HepG2 (cell line): ENCODE measurements around the gene RBMXL2. TPM values are rescaled to one million over a fixed set of nuclear protein-coding genes. Genes with fewer than 3 reads are reported as not detected.

Source experiments
- ATAC-seq: fragments of 200-7000 bp; cut with Tn5 transposase; 3 replicates; pipeline ENCODE4 v1.9.1; 2020; ENCODE audit warnings: mild to moderate bottlenecking, moderate library complexity
- BruUV-seq: library from RNA; stranded (reverse); fragments of 400-500 nt; replicated peaks from 2 replicates; lab custom pipeline; 2021; lab: Mats Ljungman, UMichigan
- CTCF ChIA-PET: fragments of 300-600 bp; formaldehyde crosslinking; extraction: SDS; loops from one replicate; lab custom pipeline; 2021; ENCODE audit warnings: low total read pairs, inconsistent platforms, low intra/inter-chr PET ratio; lab: Yijun Ruan, JAX
- POLR2A ChIA-PET: fragments of 350-600 bp; sonication (Branson Sonifier 250); formaldehyde crosslinking; loops from one replicate; lab custom pipeline; 2020; ENCODE audit warnings: antibody characterized with exemption, inconsistent platforms; lab: Yijun Ruan, JAX
- DNase-seq: peaks from one replicate; pipeline ENCODE4 v3.0.0-alpha.2; 2015; ENCODE audit warnings: low spot score
- FAIRE-seq: peaks from 3 replicates; lab custom pipeline; 2011; peaks lifted over from hg19 to GRCh38; lab: Jason Lieb, UNC
- H2AFZ ChIP-seq: one replicate; pipeline ENCODE4 v1.6.1; 2011; ENCODE audit warnings: low read length, inconsistent platforms
- H3K27ac ChIP-seq: fragments of 300-600 bp; 3 replicates; pipeline ENCODE4 v1.8.0; 2011; ENCODE audit warnings: mixed run types, mild to moderate bottlenecking, mixed read lengths, low read length, inconsistent platforms; ENCODE audit not compliant: insufficient read depth; ENCODE audit errors: extremely low read length
- H3K27me3 ChIP-seq, 2 experiments: fragments of 200-600 bp in 1 of 2; 2 replicates in 1 of 2; 3 replicates in 1 of 2; pipeline versions ENCODE4 v1.6.0 to v1.8.0; 2011; ENCODE audit warnings: low read length in 2 of 2, mild to moderate bottlenecking in 2 of 2, moderate library complexity in 2 of 2, inconsistent platforms in 1 of 2; ENCODE audit not compliant: insufficient read depth in 2 of 2, control insufficient read depth in 1 of 2
- H3K36me3 ChIP-seq, 2 experiments: fragments of 200-600 bp in 1 of 2; replicated peaks in 1 of 2; 2 replicates in 1 of 2; 3 replicates in 1 of 2; pipeline versions ENCODE4 v1.5.1 to v1.8.0; 2011; ENCODE audit warnings: low read length in 2 of 2, inconsistent platforms in 1 of 2; ENCODE audit not compliant: insufficient read depth in 2 of 2, control insufficient read depth in 1 of 2
- H3K4me1 ChIP-seq: 2 replicates; pipeline ENCODE4 v1.5.1; 2012; ENCODE audit warnings: low read length, inconsistent platforms; ENCODE audit not compliant: insufficient read depth
- H3K4me2 ChIP-seq: 2 replicates; pipeline ENCODE4 v1.6.0; 2011; ENCODE audit warnings: low read depth, low read length, inconsistent platforms
- H3K4me3 ChIP-seq, 3 experiments: fragments of 200-600 bp in 1 of 3; sonication (generic), shearing (Covaris generic) in 1 of 3; replicated peaks in 1 of 3; 2 replicates each; pipeline ENCODE4 v1.5.1; 2011 to 2016; ENCODE audit warnings: low read length in 3 of 3, inconsistent platforms in 2 of 3, low read depth in 2 of 3, mild to moderate bottlenecking in 2 of 3, control low read depth in 1 of 3, mixed read lengths in 1 of 3; ENCODE audit not compliant: insufficient read depth in 1 of 3
- H3K79me2 ChIP-seq: one replicate; pipeline ENCODE4 v1.6.1; 2011; ENCODE audit warnings: low read length, inconsistent platforms; ENCODE audit not compliant: insufficient read depth
- H3K9ac ChIP-seq: 2 replicates; pipeline ENCODE4 v1.6.0; 2011; ENCODE audit warnings: mild to moderate bottlenecking, low read depth, low read length, inconsistent platforms; ENCODE audit not compliant: insufficient read depth
- H3K9me3 ChIP-seq: 2 replicates; pipeline ENCODE4 v1.5.1; 2012; ENCODE audit warnings: mild to moderate bottlenecking, low read length
- H4K20me1 ChIP-seq: 2 replicates; pipeline ENCODE4 v1.6.0; 2011; ENCODE audit warnings: inconsistent platforms, mild to moderate bottlenecking, low read length, moderate library complexity; ENCODE audit not compliant: insufficient read depth
- GABPB1 ChIP-seq: IDR thresholded peaks from 2 replicates; pipeline ENCODE4 v1.6.1; 2016; ENCODE audit warnings: mild to moderate bottlenecking, missing genetic modification reagents, moderate library complexity, missing compliant biosample characterization
- IRF2 ChIP-seq: IDR thresholded peaks from 2 replicates; pipeline ENCODE4 v1.6.1; 2018; ENCODE audit warnings: missing genetic modification reagents, missing compliant biosample characterization
- MAFG ChIP-seq: sonication (generic); formaldehyde crosslinking; IDR thresholded peaks from 2 replicates; pipeline ENCODE4 v1.5.1; 2020; ENCODE audit warnings: mild to moderate bottlenecking, missing genetic modification reagents
- MBD4 ChIP-seq: IDR thresholded peaks from 2 replicates; pipeline ENCODE4 v1.6.1; 2012; ENCODE audit warnings: low read length, inconsistent platforms, borderline replicate concordance
- NR1H2 ChIP-seq: sonication (generic); formaldehyde crosslinking; IDR thresholded peaks from 2 replicates; pipeline ENCODE4 v1.8.1; 2022; ENCODE audit warnings: low read depth, missing genetic modification reagents, borderline replicate concordance
- SOX13 ChIP-seq, 3 experiments: fragments of 450-650 bp in 1 of 3; sonication (generic) in 1 of 3; formaldehyde crosslinking in 1 of 3; IDR thresholded peaks in 2 of 3; conservative IDR thresholded peaks in 1 of 3; 2 replicates each; pipeline versions ENCODE4 v1.5.0 to v1.6.1; 2016 to 2020; ENCODE audit warnings: antibody characterized with exemption in 1 of 3, mild to moderate bottlenecking in 1 of 3, missing compliant biosample characterization in 1 of 3, missing genetic modification reagents in 1 of 3, moderate library complexity in 1 of 3
- SP1 ChIP-seq, 2 experiments: fragments of 450-650 bp in 1 of 2; sonication (generic) in 1 of 2; formaldehyde crosslinking in 1 of 2; IDR thresholded peaks; 2 replicates each; pipeline versions ENCODE4 v1.4.0 to v1.6.1; 2016 to 2020; ENCODE audit warnings: missing genetic modification reagents in 1 of 2
- ZNF446 ChIP-seq: sonication (generic); formaldehyde crosslinking; IDR thresholded peaks from 2 replicates; pipeline ENCODE4 v1.5.0; 2020; ENCODE audit warnings: mild to moderate bottlenecking, missing genetic modification reagents
- ZNF766 ChIP-seq: sonication (generic); formaldehyde crosslinking; IDR thresholded peaks from 2 replicates; pipeline ENCODE4 v1.5.0; 2020; ENCODE audit warnings: missing genetic modification reagents, borderline replicate concordance
- WGBS: methylation state at CpG from one replicate; pipeline ENCODE4 v1.1.6; 2017; ENCODE audit warnings: low lambda C conversion rate; 5-methylcytosine and 5-hydroxymethylcytosine counted together
- in situ Hi-C: cut with HindIII; loops from 2 replicates; pipeline ENCODE4 v1.10.0; 2017; ENCODE audit warnings: low pct_unique_long_range_greater_than_20kb; ENCODE audit not compliant: extremely low pct_ligation_motif_present
- intact Hi-C: fragments of 100-400 bp; cut with micrococcal nuclease; formaldehyde crosslinking; loops from one replicate; pipeline ENCODE4 v1.10.0; 2022; ENCODE audit not compliant: unreplicated experiment
- polyA plus RNA-seq, 8 experiments: library from polyadenylated mRNA; depleted of rRNA in 3 of 8; stranded (reverse) in 7 of 8; unstranded in 1 of 8; fragments of >200 nt; fragmentation: Illumina TruSeq in 4 of 8; extraction: Trizol in 4 of 8; gene quantifications; 2 replicates each; pipeline versions ENCODE4 v1.2.1 to v1.2.3, GENCODE V29; 2011 to 2016; ENCODE audit warnings: low read depth in 4 of 8, missing spikeins in 1 of 8, mixed read lengths in 1 of 8; ENCODE audit not compliant: insufficient read depth in 1 of 8
- total RNA-seq, 5 experiments: library from RNA; depleted of rRNA; stranded (reverse); fragments of >200 nt; fragmentation: Illumina TruSeq; extraction: Trizol; gene quantifications; 2 replicates each; pipeline ENCODE4 v1.2.3, GENCODE V29; 2016; ENCODE audit warnings: low read depth in 1 of 5
- TF ChIP-seq, protein P1 (sequence below): sonication (generic); formaldehyde crosslinking; IDR thresholded peaks from 2 replicates; pipeline ENCODE4 v1.4.0; 2020; ENCODE audit warnings: mild to moderate bottlenecking, low read depth, missing genetic modification reagents
- TF ChIP-seq, protein P2 (sequence below): sonication (generic); formaldehyde crosslinking; IDR thresholded peaks from 2 replicates; pipeline ENCODE4 v1.4.0; 2020; ENCODE audit warnings: missing genetic modification reagents, low read depth, mild to moderate bottlenecking, borderline replicate concordance
- TF ChIP-seq, protein P3 (sequence below): sonication (generic); formaldehyde crosslinking; IDR thresholded peaks from 2 replicates; pipeline ENCODE4 v1.4.0; 2020; ENCODE audit warnings: missing genetic modification reagents
- TF ChIP-seq, protein P4 (sequence below): sonication (generic); formaldehyde crosslinking; conservative IDR thresholded peaks from 2 replicates; pipeline ENCODE4 v1.4.0; 2020; ENCODE audit warnings: missing genetic modification reagents

Gene RBMXL2
- total and polyA plus RNA-seq, 2 of the 13 experiments (the other 11 are each of a cell fraction or from before 2014, with no cell fraction given), result not detected

DNA sequence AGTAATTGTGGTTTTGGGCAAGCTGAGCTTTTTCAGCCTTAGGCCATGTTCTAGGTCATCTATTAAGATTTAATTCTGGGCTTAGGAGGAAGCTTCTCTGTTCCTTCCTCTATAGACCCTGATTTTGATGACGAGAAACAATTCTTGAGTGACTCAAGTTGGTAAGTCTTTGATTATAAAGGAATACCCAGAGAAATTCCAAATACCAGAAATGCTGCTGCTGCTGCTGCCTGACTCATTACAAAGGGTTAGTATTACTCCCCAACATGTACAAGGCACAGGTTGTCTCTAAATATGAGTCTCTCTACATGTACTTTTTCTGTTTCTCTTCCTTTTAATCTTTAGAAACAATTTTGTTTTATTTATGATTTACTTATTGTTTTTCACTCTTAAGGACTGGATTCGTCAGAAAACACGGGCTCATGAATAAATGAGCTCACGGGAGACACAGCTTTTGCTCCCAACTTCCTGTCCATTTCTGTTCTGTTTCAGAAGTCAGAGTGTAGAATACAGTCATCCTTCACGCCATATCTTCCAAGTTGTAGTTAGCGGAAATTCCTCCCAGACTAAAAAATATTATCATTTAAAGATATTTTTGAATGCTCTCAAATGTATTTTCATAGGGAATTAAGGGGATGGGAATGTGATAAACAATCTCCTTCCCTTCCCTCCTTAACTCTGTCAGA lies 31.8 kb upstream of the RBMXL2 start (continued):
- TF ChIP-seq, protein P1, sequence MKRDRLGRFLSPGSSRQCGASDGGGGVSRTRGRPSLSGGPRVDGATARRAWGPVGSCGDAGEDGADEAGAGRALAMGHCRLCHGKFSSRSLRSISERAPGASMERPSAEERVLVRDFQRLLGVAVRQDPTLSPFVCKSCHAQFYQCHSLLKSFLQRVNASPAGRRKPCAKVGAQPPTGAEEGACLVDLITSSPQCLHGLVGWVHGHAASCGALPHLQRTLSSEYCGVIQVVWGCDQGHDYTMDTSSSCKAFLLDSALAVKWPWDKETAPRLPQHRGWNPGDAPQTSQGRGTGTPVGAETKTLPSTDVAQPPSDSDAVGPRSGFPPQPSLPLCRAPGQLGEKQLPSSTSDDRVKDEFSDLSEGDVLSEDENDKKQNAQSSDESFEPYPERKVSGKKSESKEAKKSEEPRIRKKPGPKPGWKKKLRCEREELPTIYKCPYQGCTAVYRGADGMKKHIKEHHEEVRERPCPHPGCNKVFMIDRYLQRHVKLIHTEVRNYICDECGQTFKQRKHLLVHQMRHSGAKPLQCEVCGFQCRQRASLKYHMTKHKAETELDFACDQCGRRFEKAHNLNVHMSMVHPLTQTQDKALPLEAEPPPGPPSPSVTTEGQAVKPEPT (CRISPR knock-in tag), result no peak
- TF ChIP-seq, protein P2, sequence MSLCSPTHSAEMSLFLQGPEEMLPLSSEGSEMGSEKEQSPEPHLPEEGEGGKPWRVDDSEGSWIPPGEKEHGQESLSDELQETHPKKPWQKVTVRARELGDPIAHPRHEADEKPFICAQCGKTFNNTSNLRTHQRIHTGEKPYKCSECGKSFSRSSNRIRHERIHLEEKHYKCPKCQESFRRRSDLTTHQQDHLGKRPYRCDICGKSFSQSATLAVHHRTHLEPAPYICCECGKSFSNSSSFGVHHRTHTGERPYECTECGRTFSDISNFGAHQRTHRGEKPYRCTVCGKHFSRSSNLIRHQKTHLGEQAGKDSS, result no peak
- TF ChIP-seq SP1 (IDR thresholded peaks at IDR 0.05) (no peak), SP1 (CRISPR knock-in tag; IDR thresholded peaks at IDR 0.05) (no peak), MAFG (CRISPR knock-in tag) (no peak), ZNF766 (CRISPR knock-in tag) (no peak), ZNF446 (CRISPR knock-in tag) (no peak)
- TF ChIP-seq, protein P3, sequence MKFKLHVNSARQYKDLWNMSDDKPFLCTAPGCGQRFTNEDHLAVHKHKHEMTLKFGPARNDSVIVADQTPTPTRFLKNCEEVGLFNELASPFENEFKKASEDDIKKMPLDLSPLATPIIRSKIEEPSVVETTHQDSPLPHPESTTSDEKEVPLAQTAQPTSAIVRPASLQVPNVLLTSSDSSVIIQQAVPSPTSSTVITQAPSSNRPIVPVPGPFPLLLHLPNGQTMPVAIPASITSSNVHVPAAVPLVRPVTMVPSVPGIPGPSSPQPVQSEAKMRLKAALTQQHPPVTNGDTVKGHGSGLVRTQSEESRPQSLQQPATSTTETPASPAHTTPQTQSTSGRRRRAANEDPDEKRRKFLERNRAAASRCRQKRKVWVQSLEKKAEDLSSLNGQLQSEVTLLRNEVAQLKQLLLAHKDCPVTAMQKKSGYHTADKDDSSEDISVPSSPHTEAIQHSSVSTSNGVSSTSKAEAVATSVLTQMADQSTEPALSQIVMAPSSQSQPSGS (CRISPR knock-in tag), result no peak

DNA sequence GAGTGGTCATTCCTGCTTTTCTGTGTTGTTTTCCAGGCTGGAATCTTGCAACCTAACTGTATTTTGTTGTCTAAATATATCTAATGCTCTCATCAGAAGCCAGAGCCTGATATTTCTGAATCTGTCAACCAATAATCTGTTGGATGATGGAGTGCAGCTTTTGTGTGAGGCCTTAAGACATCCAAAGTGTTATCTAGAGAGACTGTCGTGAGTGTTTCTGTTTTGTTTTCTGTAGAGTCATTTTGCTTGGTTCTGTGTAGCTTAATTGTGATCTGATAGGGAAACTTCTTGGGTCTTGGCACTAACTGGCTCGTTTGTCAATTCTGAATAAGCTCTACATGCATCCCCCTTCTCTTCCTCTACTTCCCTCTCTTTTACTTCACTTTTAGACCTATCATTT lies 31.2 kb upstream of the RBMXL2 start:
- ChIA-PET POLR2A (no interaction called here), CTCF (no interaction called here)
- Histone ChIP-seq H3K9me3 (no peaks in the 10 kb centered on the region), H3K36me3 (no peaks in the 10 kb centered on the region), H3K79me2 (no peaks in the 10 kb centered on the region), H3K9ac (no peak overlapping the region), H4K20me1 (no peaks in the 10 kb centered on the region), H3K4me1 (no peaks in the 10 kb centered on the region), H3K27me3 (0 out of 5 replicates have a peak, but pooled peaks cover 0 to 6% of the 10 kb centered on the region in 2 experiments), H3K27ac (no peak overlapping the region), H3K4me3 (no peak overlapping the region), H3K4me2 (no peak overlapping the region), H2AFZ (no peak overlapping the region)
- DNase-seq (no peak), FAIRE-seq (no peak), ATAC-seq (no peak)
- in situ Hi-C loops (no loop called here), intact Hi-C loops (no loop called here)
- no TSS peak for BruUV-seq
- WGBS, result 3% methylated on average over 2 of the region's 2 CpGs
- TF ChIP-seq IRF2 (CRISPR knock-in tag) (no peak), NR1H2 (CRISPR knock-in tag) (no peak), SOX13 (IDR thresholded peaks at IDR 0.05) (no peak), SOX13 (CRISPR knock-in tag; conservative IDR thresholded peaks at IDR 0.05 in 1 of 2, IDR thresholded peaks at IDR 0.05 in 1 of 2) (no peak), MBD4 (no peak), GABPB1 (CRISPR knock-in tag) (no peak)
- TF ChIP-seq, protein P4, sequence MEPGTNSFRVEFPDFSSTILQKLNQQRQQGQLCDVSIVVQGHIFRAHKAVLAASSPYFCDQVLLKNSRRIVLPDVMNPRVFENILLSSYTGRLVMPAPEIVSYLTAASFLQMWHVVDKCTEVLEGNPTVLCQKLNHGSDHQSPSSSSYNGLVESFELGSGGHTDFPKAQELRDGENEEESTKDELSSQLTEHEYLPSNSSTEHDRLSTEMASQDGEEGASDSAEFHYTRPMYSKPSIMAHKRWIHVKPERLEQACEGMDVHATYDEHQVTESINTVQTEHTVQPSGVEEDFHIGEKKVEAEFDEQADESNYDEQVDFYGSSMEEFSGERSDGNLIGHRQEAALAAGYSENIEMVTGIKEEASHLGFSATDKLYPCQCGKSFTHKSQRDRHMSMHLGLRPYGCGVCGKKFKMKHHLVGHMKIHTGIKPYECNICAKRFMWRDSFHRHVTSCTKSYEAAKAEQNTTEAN (CRISPR knock-in tag), result no peak
